ENCODE data around the gene SEC14L3.

SEC14L3 gene

DNA sequence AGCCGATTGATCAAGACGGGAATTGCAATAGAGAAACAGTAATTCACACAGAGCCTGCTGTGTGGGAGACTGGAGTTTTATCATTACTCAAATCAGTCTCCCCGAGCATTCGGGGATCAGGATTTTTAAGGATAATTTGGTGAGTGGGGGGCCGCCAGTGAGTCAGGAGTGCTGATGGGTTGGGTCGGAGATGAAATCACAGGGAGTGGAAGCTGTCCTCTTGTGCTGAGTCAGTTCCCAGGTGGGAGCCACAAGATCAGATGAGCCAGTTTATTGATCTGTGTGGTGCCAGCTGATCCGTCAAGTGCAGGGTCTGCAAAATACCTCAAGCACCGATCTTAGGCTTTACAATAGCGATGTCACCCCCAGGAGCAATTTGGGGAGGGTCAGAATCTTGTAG, 30.7 kb downstream of the SEC14L3 start:
- no peaks in the 10 kb centered on the region for H3K27me3 ChIP-seq (replicated peaks; ENCODE audit: control insufficient read depth, insufficient read depth, low read length)
- H3K4me3 ChIP-seq (replicated peaks; ENCODE audit: low read depth, low read length), result no peak overlapping the region
- no peak for DNase-seq (ENCODE audit: extremely low read depth, insufficient read length)
- no peaks in the 10 kb centered on the region for H3K36me3 ChIP-seq (ENCODE audit: control insufficient read depth, insufficient read depth, low read length)
- TF ChIP-seq, protein P1, sequence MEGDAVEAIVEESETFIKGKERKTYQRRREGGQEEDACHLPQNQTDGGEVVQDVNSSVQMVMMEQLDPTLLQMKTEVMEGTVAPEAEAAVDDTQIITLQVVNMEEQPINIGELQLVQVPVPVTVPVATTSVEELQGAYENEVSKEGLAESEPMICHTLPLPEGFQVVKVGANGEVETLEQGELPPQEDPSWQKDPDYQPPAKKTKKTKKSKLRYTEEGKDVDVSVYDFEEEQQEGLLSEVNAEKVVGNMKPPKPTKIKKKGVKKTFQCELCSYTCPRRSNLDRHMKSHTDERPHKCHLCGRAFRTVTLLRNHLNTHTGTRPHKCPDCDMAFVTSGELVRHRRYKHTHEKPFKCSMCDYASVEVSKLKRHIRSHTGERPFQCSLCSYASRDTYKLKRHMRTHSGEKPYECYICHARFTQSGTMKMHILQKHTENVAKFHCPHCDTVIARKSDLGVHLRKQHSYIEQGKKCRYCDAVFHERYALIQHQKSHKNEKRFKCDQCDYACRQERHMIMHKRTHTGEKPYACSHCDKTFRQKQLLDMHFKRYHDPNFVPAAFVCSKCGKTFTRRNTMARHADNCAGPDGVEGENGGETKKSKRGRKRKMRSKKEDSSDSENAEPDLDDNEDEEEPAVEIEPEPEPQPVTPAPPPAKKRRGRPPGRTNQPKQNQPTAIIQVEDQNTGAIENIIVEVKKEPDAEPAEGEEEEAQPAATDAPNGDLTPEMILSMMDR (IDR thresholded peaks at IDR 0.05; ENCODE audit: insufficient read depth, low read length, poor library complexity, severe bottlenecking), result no peak

DNA sequence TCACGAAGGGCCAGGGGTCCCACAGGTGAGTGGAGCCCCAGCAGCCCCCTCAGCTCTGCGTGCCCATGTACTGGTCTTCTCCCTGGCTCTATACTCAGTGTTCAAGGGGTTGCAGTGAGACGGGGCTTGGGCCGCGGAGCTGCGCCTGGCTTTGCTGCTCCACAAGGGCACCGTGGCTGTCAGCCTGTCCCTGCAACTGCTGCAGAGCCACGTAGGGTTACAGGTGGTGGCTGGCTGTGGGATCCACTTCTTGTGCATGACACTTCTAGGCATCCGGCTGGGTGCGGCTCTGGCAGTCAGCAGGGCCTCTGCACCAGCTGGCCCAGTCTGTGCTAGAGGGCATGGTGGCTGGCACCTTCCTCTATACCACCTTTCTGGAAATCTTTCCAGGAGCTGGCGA, 32.0 kb downstream of the SEC14L3 start:
- TF ChIP-seq, protein P1 (IDR thresholded peaks at IDR 0.05; ENCODE audit: insufficient read depth, low read length, poor library complexity, severe bottlenecking), result no peak
- Histone ChIP-seq H3K36me3 (ENCODE audit: control insufficient read depth, insufficient read depth, low read length) (no peaks in the 10 kb centered on the region), H3K27me3 (replicated peaks; ENCODE audit: control insufficient read depth, insufficient read depth, low read length) (no peaks in the 10 kb centered on the region), H3K4me3 (replicated peaks; ENCODE audit: low read depth, low read length) (no peak overlapping the region)
- no peak for DNase-seq (ENCODE audit: extremely low read depth, insufficient read length)

DNA sequence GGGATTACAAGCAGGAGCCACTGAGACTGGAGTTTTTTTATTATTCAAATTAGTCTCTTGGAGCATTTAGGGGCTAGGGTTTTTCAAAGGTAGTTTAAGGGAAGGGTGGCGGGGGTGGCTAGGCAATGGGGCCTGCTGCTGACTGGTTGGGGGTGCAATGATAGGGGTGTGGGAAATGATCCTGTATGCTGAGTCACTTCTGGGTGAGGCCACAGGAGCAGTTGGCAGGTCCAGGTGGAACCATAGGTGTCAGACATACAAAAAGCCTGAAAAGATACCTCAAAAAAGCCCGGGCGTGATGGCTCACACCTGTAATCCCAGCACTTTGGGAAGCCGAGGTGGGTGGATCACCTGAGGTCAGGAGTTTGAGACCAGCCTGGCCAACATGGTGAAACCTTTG, 32.6 kb downstream of the SEC14L3 start:
- no peaks in the 10 kb centered on the region for H3K36me3 ChIP-seq (ENCODE audit: control insufficient read depth, insufficient read depth, low read length)
- no peak overlapping the region for H3K4me3 ChIP-seq (replicated peaks; ENCODE audit: low read depth, low read length)
- DNase-seq (ENCODE audit: extremely low read depth, insufficient read length), result no peak
- no peaks in the 10 kb centered on the region for H3K27me3 ChIP-seq (replicated peaks; ENCODE audit: control insufficient read depth, insufficient read depth, low read length)
- TF ChIP-seq, protein P1 (IDR thresholded peaks at IDR 0.05; ENCODE audit: insufficient read depth, low read length, poor library complexity, severe bottlenecking), result no peak

DNA sequence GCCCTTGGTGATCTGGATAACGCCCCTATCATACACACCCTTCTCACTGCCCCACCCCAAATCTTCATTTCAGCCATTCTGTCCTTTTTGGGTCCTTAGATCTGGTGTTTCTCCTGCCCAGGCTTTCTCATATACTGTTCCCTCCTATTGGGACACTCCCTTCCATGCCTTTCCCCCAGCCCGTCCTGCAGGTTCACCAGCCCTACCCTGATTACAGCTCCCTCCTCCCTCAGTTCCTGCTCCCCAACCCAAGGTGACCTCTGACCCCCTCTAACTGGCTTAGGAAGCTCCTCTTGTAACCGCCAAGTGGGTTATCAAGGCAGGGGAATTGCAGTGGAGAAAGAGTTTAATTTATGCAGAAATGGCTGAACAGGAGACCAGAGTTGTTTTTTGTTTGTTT, 33.3 kb downstream of the SEC14L3 start:
- H3K4me3 ChIP-seq (replicated peaks; ENCODE audit: low read depth, low read length), result no peak overlapping the region
- TF ChIP-seq, protein P1 (IDR thresholded peaks at IDR 0.05; ENCODE audit: insufficient read depth, low read length, poor library complexity, severe bottlenecking), result no peak
- no peak for DNase-seq (ENCODE audit: extremely low read depth, insufficient read length)
- no peaks in the 10 kb centered on the region for H3K27me3 ChIP-seq (replicated peaks; ENCODE audit: control insufficient read depth, insufficient read depth, low read length)
- H3K36me3 ChIP-seq (ENCODE audit: control insufficient read depth, insufficient read depth, low read length), result no peaks in the 10 kb centered on the region

DNA sequence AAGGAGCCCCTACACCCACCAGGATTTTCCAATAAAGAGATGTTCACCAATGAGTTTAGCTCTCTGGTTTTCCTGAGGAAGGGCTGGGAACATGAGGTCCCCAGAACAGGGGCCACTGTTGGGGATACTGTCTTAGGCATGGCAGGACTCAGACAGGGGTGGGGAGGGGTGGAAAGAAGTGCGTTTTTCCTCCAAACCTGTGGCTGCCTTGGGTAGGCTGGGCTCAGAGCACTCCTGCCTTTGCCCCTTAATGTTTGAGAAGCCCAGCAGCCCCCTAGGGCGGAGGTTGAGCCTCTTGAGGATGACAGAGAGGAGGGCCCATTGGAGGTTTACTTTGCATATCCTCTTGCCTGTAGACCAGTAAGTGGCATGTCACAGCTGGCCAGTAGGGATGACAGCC, 35.6 kb downstream of the SEC14L3 start:
- Histone ChIP-seq H3K27me3 (replicated peaks; ENCODE audit: control insufficient read depth, insufficient read depth, low read length) (no peaks in the 10 kb centered on the region), H3K36me3 (ENCODE audit: control insufficient read depth, insufficient read depth, low read length) (no peaks in the 10 kb centered on the region), H3K4me3 (replicated peaks; ENCODE audit: low read depth, low read length) (peak overlapping the region; percentile 0)
- TF ChIP-seq, protein P1 (IDR thresholded peaks at IDR 0.05; ENCODE audit: insufficient read depth, low read length, poor library complexity, severe bottlenecking), result no peak
- DNase-seq (ENCODE audit: extremely low read depth, insufficient read length), result no peak

DNA sequence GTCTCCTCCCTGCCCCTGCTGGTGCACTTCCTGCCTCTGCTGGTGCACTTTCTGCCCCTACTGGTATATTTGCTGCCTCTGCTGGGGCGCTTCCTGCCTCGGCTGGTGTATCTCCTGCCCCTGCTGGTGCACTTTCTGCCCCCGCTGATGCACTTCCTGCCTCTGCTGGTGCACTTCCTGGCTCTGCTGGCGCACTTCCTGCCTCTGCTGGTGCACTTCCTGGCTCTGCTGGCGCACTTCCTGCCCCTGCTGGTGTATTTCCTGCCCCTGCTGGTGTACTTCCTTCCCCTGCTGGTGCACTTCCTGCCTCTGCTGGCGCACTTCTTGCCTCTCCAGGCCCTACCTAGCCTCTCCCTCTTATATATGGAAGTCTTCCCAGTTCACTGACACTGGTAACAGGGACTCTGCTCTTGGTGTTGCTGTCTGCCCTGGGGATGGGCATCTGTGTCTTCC, 36.1 kb downstream of the SEC14L3 start:
- TF ChIP-seq, protein P1 (IDR thresholded peaks at IDR 0.05; ENCODE audit: insufficient read depth, low read length, poor library complexity, severe bottlenecking), result no peak
- peak overlapping the region; percentile 27 for H3K4me3 ChIP-seq (replicated peaks; ENCODE audit: low read depth, low read length)
- H3K27me3 ChIP-seq (replicated peaks; ENCODE audit: control insufficient read depth, insufficient read depth, low read length), result no peaks in the 10 kb centered on the region
- DNase-seq (ENCODE audit: extremely low read depth, insufficient read length), result peak; percentile 35
- H3K36me3 ChIP-seq (ENCODE audit: control insufficient read depth, insufficient read depth, low read length), result no peaks in the 10 kb centered on the region

All from GM06990 (cell line).